Hippocampal formation (tissue), 2 donors: ENCODE results near the gene B3GALT4.

Experiments used
- DNase-seq, 2 donors: peaks; one replicate each; lab custom pipeline; 2025; lab: John Stamatoyannopoulos, UW

B3GALT4 gene

GRCh38 chr6:33292996-33293682, 16.2 kb downstream of the B3GALT4 start:
- no peak for DNase-seq

GRCh38 chr6:33294086-33294823, 17.3 kb downstream of the B3GALT4 start:
- DNase-seq, result no peak

GRCh38 chr6:33295621-33296369, 18.9 kb downstream of the B3GALT4 start:
- no peak for DNase-seq

DNA sequence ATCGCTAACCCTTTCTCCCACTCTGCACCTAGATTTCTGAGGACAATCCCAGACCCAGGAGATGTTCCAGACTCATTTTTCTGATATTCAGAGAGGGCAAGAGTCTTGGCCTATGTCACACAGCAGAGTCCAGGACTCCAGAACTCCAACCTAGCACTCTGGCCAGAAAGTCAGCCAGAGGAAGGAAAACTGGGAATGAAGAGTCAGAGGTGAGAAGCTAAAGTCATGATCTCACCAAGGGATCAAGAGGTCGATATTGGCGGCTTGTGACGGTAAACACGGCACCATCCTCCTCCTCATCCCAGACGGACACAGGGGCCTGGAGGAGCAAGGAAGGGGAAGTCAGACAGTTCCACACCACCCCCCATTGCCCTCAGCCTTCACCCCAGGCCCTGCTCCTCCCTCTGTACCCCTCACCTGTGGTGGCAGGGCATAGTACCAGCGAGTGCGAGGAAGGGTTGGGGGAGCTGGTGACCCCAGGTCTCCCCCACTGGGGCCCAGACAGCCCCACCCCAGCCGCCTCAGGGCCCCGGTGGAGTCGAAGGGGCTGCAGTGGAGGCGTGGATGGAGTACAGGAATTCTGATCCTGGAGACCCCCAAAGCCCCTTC, 20.0 kb downstream of the B3GALT4 start:
- no peak for DNase-seq

- DNase-seq, result no peak
These were observed 20.6 kb downstream of the B3GALT4 start for GRCh38 chr6:33297406-33297955.

GRCh38 chr6:33297956-33298772, 21.2 kb downstream of the B3GALT4 start:
- DNase-seq, result peak in 1 of 2 donors; percentile 6

GRCh38 chr6:33298773-33299236, 21.9 kb downstream of the B3GALT4 start, which contains the start of gene RGL2:
TSS of gene RGL2 (minus strand) at chr6:33298942. CDS start at chr6:33298610, 332 bp downstream.
- peak; percentile 73 to 79 for DNase-seq

- peak; percentile 83 for DNase-seq
These were observed 22.5 kb downstream of the B3GALT4 start for GRCh38 chr6:33299237-33299944.

GRCh38 chr6:33301877-33302276, 25.0 kb downstream of the B3GALT4 start:
- no peak for DNase-seq

DNA sequence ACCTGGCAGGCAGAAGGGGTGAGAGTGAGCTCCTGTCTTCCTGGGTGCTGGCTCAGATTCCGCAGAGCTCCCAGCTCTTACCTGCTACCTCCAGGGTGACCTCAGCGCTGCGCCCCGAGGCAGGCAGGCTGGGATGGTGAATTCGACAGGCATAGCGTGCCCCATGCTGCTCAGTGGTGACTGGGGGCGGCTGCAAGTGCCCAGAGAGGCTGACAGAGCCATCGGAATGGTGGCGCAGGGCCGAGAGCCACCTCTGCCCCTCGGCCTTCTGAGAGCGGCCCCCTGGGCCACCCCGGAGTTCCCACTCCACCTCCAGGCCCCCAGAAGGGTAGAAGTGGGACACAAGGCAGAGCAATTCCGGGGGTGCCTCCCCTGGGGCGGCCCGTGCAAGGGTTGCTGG, 27.3 kb downstream of the B3GALT4 start:
- no peak for DNase-seq

- no peak for DNase-seq
These were observed 28.1 kb downstream of the B3GALT4 start for GRCh38 chr6:33305052-33305451.

DNA sequence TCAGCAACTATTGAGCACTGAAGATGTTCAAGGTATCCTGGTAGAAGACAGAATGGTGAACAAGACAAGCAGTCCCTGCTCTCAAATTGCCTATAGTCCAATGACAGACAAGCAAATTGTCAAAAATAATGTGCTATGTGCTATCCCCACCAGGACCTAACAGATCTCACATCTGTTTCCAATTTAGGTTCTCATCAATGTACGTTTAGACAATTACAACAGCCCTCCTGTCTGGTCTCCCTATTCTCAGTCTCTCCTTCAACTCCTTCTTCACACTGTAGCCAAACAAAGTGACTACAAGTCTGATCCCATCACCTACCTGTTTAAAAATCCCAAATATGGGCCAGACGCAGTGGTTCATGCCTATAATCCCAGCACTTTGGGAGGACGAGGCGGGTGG, 29.4 kb downstream of the B3GALT4 start:
- DNase-seq, result no peak

DNA sequence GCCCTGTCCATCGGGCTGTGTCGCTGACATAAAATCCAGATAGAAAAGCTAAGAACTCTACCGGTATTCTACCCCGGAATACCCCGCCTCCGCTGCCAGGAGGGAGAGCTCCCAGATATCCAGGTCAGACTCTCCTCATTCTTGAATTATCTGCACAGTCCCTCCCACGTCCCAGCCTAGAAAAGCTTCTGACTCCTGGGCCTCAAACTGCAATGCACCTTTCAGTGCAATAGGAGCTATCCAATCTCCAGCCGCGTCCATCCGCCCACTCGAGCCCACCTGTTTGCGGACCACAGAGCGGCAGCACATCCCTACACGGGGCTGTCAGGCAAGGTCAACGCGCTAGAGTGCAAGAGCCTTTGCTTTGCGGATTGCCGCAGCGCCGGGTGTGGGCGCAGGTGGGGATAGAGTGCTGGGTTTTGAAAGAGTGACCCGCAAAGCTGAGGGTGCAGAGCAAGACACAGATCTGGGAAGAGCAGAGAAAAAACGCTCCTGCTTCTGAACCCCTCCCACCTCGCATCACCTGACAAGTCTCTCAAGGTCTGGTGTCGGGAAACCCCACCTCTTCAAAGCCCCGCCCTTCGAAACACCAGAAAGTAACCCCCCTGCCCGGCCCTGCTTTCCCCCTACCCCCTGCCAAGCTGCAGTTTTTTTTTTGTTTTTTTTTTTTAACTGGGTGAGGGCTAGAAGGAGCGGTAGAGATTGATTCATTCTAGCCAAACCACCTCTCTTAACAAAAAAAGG, 35.6 kb downstream of the B3GALT4 start:
- DNase-seq, result peak; percentile 29 to 64

GRCh38 chr6:33313105-33313708, 36.3 kb downstream of the B3GALT4 start:
- DNase-seq, result peak in 1 of 2 donors; percentile 38

DNA sequence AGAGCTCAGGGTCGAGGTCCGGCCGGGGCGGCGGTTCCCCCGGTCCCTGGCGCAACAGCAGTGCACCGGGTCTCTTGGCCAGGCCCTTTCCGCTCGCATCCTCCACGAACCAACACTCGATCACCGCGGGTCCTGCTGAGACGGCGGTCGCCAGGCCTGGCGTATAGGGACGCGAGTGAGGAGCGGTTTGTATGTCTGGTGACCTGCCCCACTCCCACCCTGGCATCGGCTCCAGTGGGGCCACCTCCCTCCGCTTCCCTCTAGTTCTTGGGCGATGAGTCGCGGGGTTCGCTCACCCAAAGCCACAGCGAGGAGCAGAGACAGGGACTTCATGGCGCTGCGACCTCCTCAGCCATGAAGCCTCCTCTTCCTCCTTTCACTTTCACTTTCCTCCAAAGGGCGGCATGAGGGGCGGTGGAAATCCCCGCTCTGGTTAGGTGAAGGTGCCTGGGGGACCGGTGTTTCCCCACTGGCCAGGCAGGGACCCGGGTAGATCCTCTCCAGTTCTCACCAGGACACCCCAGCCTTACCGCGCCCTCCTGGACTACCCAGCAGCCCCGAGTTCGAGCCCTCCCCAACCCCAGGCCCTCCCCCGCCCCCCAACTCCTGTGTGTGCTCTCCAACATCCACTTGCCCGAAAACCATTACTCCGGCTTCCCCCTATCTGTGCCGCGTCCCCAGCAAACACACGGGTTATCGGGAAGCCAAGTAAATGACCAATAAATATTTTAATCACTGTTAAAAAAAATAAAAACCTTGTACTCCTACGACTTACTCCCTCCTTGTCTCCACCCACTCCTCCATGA, 37.0 kb downstream of the B3GALT4 start, which contains the start of gene TAPBP:
TAPBP (minus strand) TSS at position 370 of the 806 bp plus-strand sequence; CDS start at position 333, 37 bp downstream.
- DNase-seq, result peak; percentile 56

- DNase-seq, result peak in 1 of 2 donors; percentile 47
These were observed 37.6 kb downstream of the B3GALT4 start for GRCh38 chr6:33314515-33314942.

GRCh38 chr6:33314943-33315792, 38.2 kb downstream of the B3GALT4 start:
- no peak for DNase-seq
